Activated naive CD4-positive, alpha-beta T cell treated with anti-CD3 and anti-CD28 coated beads, Interleukin-2, amount 50 U/mL, for 16 hours (primary cell): ENCODE results near the gene CARD10.
"Not testable (repeated sequence)": the region's sequence is repeated elsewhere in the genome, so short reads cannot be mapped to it uniquely, and the experiment has no call there.

Source experiments
- DNase-seq: peaks from one replicate; pipeline ENCODE4 v3.0.0-alpha.2; 2020

CARD10 gene

DNA sequence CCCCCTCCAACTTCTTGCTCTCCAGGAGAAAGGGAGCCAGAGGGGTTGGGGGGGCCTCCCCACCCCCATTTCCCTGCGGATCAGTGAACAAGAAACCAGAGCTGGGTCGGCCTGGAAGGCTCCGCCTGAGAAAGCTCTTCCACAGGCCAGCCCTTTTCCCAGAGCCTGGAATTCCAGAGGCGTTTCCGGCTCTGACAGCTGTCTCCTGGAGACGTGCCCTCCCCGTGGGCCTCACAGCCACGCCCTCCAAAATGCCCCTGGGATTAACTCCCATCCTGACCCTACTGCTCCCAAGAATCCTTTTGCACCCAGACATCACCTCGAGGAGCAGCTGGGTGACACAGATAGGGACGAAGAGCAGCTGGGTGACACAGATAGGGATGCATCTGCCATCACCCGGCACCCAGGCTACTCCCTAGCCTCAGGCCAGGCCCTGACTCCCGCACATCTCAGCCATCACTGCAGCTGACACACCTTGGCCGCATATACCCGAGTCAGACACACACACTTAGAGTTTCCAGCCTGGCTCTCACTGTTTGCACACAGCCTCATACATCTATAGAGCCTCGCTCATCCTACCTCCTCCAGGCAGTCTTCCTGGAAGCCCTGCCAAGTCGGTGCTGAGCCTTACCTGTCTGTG lies 33.4 kb upstream of the CARD10 start:
- no peak for DNase-seq

DNA sequence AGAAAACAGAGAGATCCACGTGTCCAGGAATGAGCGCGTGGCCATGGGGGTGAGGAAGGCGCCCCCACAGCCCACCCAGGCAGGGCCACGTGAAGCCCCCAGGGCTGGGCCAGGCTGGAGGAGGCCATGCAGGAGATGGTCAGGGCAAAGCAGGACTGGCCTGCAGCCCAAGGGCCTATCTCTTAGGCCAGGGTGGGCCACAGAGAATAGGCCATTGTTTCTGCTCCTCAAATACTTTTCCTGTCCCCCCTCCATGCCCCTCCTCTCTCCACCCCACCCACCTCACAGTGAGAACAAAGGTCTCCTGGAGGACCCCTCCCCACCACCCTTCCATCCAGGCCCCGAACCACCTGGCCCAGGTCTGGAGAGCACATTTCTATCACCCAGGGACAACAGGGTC lies 32.8 kb upstream of the CARD10 start:
- no peak for DNase-seq

DNA sequence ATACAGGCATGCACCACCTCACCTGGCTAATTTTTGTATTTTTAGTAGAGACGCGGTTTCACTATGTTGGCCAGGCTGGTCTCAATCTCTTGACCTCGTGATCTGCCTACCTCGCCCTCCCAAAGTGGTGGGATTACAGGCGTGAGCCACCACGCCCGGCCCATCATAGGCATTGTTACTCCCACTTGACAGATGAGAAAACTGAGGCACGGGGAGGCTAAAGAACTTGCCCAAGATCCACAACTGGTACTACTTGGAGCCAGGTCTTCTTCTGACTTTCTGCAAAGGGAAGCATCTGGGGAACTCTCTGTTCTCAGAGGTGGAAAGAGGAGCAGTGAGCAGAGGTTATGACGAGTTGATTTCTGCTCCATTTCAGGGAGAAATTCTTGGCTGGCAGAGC lies 31.7 kb upstream of the CARD10 start:
- DNase-seq, result not testable (repeated sequence)

DNA sequence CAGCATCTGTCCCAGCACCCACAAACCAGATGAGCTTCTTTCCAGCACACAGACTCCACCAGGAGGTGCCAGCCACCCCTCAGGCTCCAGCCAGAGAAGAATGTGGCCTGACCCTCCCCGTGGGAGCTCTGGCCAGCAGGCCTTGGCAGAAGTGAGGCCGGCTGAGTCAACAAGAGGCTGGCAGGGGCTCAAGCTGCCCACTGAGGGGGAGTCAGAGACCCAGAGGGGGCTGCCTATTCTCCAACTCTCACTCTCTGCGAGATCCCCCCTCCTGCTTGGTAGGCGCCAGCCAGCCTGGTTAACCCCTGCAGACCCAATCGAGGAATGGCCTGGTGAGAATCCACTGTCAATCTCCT lies 30.5 kb upstream of the CARD10 start:
- DNase-seq, result no peak

DNA sequence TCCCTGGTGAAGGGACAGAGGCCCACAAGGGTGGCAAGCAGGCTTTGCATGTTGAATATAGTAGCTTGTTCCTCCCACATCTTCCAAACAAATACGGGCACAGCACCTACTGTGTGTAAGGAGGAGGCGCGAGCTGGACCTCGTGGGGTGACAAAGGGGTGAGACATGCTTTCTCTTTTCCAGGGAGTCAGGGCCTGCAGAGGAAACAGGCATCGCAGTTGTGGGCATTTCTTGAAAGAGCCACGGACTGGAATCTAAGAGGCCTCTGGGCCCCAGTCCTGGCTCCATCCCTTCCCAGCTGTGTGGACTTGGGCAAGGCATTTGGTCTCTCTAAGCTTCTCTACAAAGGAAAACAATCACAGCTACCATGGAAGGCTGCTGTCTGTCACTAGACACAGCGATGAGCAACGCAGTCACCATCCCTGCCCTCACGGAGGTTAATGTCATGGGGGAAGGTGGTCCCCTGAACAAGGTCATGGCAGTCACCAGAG lies 28.1 kb upstream of the CARD10 start:
- DNase-seq, result no peak

DNA sequence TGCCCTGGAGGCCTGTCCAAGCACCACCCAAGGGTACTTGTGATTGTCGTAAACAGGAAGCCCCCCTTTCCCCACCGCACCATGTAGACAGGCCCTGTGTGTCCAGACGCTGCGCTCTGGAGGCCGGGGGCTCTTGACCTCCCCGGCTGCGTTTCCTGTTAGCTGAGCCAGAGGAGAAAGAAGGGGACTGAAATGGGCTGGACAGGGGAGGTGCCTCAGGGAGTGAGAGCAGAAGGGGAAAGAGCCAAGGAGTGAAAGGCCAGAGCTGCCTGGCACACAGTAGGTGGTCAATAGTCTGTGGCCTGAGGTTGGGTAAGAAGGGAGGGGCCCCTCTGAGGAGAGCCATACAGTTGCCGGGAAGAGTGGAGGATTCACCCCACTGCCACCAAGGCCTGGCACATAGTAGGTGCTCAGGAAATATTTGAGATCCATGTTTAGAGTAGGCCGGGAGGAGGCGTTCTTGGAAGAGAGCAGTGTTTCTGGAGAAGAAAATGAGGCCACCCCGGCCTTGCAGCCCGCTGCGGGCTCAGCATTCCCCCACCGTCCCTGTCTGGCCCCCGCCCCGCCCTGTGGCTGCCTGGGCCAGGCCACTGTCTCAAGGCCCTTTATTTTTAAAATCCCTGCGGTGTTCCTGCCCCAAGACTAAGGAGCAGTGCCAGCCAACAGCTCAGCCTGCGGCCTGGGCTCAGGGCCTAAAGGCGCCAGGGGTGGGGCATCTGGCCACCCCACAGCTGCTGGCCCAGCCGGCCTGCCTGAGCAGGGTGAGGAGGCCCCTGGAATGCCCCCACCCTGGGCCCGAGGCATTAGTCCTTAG lies 27.4 kb upstream of the CARD10 start:
- DNase-seq, result no peak

DNA sequence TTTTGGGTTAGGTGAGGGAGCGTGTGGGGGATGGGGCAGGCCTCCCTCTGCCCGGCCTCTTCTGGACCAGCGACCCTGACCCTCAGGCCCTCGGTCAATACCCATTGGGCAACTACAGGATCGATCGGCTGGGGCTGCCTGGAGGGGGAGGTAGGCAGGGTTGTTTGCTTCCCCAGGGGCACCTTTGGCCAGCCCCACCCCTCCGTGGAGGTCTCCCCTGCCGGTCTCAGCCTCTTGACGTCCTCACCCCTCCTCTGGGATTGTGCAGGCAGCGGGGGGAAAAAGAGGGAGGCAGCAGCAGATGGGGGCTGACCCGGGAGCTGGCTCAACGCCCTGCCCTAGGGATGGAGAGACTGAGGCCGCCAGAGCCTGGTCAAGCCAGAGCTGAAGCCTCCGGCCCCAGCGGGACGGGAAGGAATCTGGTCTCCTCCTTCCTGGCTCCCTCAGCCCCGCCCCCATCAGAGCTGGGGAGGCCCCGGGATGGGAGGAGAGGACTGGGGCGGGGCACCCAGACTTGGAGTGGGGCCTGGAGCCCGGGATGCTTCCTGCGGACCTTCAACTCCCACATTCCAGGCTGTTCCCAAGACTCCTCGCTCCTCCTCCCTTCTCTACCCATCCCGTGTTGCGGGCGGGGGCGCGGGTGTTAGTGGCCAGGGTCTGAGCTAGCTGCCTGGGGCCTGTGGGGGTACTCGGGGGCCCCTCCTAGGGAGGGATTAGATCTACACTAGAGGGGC lies 26.7 kb upstream of the CARD10 start:
- DNase-seq, result no peak

DNA sequence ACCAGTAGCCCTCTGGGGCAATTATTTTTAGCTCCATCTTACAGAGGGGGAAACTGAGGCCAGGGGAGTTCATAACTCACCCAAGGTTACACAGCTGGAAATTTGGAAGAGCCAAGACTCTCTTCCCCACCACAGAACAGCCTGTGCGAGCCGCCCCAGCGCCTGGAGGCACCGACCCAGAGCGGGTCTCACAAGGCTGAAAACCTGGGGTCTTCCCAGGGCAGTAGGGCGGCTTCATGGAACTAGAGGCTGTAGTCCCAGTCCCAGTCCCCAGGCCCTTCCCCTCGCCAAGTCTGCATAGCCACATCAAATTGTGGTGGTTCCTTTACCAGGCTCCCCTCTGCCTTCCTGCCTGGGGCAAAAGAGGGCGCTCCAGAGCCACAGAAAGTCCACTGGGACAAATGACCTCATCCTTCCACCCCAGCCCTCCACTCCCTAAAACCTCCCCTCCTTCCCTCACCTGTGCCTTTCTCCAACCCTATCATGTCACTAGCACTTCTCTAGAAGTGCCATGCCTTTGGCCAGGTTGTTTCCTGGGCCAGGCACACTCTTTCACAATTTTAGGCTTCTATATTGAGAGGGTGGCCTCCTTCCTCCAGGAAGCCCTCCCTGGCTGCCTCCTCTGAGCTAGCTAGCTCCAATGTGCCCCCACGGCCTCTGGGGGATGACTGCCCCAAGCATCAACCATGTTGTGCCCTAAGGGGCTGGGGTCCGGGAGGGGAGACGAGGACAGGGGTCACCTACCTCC lies 25.9 kb upstream of the CARD10 start:
- peak; percentile 53 for DNase-seq

DNA sequence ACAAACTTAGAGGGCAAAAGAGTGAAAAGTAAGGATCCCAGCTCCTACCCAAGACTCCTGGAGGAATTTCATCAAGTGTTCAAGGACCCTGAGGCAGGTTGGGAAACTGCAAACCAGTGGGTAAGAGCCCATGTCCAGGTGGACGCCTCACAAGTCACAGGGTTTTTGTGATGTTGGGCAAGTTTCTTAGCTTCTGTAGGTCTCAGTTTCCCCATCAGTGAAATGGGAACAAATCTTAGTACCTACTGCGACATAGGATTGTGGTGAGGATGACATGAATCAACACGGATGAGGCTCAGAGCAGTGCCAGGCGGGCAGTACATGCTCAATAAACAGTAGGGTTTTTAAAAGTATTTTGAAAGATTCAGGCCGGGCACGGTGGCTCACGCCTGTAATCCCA lies 23.7 kb upstream of the CARD10 start:
- DNase-seq, result no peak

DNA sequence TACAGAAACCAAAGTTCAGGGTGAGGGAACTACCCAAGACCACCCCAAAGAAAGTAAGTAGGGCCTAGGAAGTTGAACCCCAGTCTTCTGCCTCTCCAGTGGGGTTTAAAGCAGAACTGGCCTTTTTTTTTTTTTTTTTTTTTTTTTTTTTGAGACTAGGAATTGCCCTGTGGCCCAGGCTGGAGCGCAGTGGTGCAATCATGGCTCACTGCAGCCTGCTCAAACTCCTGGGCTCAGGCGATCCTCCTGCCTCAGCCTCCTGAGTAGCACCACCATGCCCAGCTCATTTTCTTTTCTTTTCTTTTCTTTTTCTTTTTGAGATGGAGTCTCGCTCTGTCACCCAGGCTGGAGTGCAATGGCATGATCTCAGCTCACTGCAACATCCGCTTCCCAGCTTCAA lies 23.2 kb upstream of the CARD10 start:
- DNase-seq, result not testable (repeated sequence)

DNA sequence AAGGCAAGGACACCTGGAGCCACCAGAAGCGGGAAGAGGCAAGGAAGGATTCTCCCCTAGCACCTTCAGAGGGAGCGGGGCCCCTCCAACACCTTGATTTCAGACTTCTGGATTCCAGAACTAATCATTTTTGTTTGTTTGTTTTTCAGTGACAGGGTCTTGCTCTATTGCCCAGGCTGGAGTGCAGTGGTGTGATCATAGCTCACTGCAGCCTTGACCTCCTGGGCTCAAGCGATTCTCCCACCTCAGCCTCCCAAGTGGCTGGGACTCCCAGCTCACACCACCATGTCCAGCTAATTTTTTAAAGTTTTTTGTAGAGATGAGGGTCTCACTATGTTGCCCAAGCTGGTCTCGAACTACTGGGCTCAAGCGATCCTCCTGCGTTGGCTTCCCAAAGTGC lies 20.6 kb upstream of the CARD10 start:
- not testable (repeated sequence) for DNase-seq

DNA sequence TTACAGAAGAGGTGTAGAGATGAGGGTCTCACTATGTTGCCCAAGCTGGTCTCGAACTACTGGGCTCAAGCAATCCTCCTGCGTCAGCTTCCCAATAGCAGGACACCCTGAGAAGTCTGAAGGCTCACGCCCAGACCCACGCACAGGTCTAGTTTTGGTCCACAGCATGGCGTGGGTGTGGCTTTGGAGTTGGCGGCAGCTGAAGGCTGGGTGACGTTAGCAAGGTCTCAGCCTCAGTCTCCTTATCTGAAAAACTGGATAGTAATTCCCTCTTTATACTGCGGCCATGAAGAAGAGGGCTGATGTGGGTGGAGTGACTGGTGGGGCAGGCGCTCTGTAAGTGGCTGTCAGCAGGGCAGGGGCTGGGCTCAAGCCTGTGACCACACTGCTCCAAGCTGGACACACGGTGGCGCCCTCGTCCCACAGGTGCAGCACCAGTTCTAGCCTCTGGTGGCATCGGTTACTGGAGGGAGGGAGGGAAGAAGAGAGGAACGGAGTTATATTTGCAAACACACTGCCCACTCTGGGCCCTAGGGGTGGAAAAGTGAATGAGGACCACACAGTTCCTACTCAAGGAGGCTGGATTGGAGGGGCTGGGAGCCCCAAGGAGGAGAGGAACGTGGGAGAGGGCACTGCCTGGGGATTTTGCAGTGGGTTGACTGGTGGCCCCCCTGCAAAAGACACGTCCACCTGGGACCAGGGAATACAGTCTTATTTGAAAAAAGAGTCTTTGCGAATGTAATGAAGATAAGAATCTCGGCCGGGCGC lies 19.6 kb upstream of the CARD10 start:
- peak; percentile 90 for DNase-seq

DNA sequence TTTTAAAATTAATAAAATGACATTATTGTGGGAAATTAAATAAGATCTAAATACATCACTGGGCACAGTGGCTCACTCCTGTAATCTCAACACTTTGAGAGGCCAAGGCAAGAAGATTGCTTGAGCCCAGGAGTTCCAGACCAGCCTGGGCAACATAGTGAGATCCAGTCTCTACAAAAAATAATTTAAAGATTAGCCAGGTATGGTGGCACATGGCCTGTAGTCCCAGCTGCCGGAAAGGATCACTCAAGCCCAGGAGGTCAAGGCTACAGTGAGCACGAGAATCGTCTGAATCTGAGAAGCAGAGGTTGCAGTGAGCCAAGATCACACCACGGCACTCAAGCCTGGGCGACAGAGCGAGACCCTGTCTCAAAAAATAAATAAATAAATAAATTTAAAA lies 15.9 kb upstream of the CARD10 start:
- DNase-seq, result no peak

DNA sequence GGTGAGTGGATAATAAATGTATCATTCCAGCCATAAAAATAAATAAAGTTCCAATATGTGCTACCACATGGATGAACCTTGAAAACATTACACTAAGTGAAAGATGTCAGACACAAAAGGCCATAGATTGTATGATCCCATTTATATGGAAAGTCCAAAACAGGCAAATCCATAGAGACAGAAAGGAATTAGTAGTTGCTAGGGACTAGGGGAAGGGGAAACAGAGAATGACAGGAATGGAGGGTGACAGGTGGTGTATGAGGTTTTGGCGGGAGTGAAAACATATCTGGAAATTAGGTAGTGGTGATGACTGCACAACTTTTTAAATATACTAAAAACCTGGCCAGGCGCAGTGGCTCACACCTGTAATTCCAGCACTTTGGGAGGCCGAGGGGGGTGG lies 15.2 kb upstream of the CARD10 start:
- no peak for DNase-seq

DNA sequence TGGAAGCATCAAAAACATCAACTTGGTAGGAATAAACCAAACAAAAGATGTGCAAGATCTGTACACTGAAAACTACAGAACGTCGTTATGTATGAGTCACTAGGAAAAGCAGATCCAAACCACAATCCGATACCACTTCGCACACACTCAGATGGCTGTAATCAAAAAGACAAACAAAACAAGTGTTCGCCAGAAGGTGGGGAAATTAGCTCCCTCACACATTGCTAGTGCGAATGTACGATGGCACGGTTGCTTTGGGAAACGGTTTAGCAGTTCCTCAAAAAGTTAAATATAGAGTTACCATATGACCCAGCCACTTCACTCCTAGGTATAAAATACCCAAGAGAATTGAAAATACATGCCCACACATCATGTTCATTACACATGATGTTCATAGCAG lies 14.8 kb upstream of the CARD10 start:
- no peak for DNase-seq

DNA sequence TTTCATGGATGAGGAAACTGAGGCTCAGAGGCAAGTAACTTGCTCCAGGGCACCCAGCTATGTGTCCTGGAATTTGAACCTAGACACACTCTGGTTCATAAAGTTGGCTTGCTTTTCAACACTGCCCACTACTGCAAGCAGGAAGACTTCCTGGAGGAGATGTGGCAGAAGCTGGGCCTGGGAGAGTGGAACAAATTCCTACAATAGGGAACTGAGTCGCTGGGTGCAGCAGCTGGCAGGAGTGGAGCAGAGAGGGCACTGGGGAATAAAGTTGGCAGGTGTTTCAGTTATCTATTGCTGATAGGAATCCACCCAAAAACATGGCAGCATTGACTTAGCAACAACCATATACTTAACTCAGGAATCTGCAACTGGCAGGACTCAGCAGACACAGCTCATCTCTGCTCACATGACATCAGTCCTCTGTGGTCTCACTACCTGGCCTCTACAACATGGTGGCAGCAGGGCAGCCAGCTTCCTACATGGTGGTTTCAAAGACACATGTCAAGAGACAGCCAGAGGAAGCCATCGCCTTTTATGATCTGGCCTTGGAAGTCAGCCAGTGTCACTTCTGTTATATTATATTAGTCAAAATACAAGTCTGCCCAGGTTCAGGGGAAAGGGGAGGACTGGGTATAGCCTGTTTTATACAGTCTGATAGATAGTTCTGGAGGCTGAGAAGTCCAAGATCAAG lies 10.6 kb upstream of the CARD10 start:
- no peak for DNase-seq

DNA sequence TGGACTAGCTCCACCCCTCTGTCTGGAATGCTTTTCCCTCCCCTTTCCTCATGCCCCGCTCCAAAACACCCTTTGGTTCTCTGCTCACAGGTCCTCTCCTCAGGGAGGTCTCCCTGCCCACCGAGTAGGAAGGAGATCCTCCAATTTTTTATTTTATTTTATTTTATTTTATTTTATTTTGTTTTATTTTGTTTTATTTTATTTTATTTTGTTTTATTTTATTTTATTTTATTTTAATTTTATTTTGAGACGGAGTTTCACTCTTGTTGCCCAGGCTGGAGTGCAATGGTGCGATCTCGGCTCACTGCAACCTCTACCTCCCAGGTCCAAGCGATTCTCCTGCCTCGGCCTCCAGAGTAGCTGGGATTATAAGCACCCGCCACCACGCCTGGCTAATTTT lies 8.7 kb upstream of the CARD10 start:
- DNase-seq, result not testable (repeated sequence)

DNA sequence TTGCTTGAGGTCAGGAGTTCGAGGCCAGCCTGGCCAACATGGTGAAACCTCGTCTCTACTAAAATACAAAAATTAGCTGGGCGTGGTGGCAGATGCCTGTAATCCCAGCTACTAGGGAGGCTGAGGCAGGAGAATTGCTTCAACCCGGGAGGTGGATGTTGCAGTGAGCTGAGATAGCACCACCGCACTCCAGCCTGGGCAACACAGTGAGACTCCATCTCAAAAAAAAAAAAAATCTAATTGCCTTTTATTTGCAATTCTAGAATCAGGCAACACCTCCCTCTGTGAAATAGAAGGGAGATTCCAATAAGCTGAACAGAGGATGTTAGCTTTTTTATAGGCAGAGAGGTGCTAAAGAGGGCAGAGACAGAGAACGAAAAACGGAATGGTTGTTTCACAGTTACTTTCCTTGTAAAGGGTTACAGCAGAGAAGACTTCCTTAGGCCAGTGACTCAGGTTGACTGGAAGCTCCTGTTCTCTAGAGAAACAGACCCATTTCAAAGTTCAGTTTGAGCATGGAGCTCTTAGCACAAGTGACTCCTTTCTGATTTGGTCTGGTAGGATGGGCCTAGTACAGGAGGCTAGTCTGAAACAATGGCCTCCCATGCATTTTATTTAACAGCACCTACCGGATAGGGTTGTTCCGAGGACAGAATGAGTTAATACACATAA lies 8.0 kb upstream of the CARD10 start:
- DNase-seq, result not testable (repeated sequence)

DNA sequence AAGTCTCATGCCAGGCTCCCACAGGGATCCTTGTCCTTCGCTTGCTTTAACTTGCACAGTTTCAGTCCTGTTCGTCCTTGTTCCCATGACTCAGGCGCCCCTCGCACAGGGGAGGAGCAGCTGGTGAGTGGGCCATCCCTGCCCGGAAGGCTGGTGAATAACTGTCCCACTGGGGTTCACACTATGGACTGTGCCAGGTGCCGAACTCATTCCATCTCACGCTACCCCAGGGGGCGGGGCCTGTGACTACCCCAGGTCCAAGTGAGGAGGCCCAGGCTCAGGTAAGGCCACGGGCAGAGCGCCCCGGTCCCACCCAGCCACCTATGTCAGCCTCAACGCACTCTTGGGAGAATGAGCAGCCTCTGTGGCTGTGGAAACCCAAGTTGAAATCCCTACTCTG lies 7.2 kb upstream of the CARD10 start:
- DNase-seq, result no peak

DNA sequence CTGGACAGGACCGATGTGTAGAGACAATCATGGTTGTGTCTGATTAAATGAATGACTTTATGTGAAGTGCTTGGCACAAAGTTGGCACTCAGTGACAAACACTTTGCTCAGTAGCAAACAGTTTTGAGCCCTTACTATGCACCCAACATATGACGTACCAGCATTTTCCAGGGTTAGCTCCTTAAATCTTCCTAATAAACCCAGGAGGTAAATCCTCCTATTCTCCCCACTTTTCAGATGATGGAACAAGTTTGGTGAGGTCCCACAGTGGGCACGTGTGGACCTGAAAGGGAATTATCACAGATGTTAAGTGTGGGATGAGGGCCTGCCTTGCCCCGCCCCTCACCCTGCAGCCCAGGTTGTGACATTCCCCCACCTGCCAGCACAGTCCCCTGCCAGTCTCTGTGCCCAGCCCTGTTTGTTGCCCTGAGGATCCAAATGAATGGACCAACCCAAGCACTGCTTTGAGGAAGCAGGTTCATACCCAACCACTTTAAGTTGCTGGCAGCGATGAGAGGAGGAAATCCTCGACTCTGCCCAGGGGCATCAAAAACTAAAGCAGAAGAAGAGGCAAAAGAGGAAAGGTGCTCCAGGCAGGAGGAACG lies 6.6 kb upstream of the CARD10 start:
- DNase-seq, result no peak
